Hepatocyte (in vitro differentiated cells): Measurements from ENCODE around the gene STX8. TPM values are rescaled to one million over a fixed set of nuclear protein-coding genes. Genes with fewer than 3 reads are reported as not detected.

Source experiments
- DNase-seq: peaks from one replicate; pipeline ENCODE4 v3.0.0-alpha.2; 2016; ENCODE audit warnings: low spot score
- H2AFZ ChIP-seq: fragments of 200-600 bp; sonication (generic); 2 replicates; pipeline ENCODE4 v1.6.0; 2016; ENCODE audit warnings: antibody characterized with exemption, mild to moderate bottlenecking
- H3K27ac ChIP-seq: fragments of 200-600 bp; sonication (generic); 2 replicates; pipeline ENCODE4 v1.5.1; 2016; ENCODE audit warnings: mild to moderate bottlenecking
- H3K27me3 ChIP-seq: fragments of 200-600 bp; sonication (generic); 2 replicates; pipeline ENCODE4 v1.6.1; 2016
- H3K36me3 ChIP-seq: fragments of 200-600 bp; sonication (generic); replicated peaks from 2 replicates; pipeline ENCODE4 v1.5.1; 2016; ENCODE audit warnings: low read depth; ENCODE audit not compliant: insufficient read depth
- H3K4me1 ChIP-seq: fragments of 200-600 bp; sonication (generic); 2 replicates; pipeline ENCODE4 v1.5.1; 2016; ENCODE audit warnings: mild to moderate bottlenecking, moderate library complexity; ENCODE audit not compliant: insufficient read depth
- H3K4me2 ChIP-seq: fragments of 200-600 bp; sonication (generic); 2 replicates; pipeline ENCODE4 v1.6.0; 2016
- H3K4me3 ChIP-seq: fragments of 200-600 bp; sonication (generic); 2 replicates; pipeline ENCODE4 v1.5.1; 2016; ENCODE audit warnings: mild to moderate bottlenecking
- H3K79me2 ChIP-seq: fragments of 200-600 bp; sonication (generic); 2 replicates; pipeline ENCODE4 v1.6.0; 2017; ENCODE audit warnings: mild to moderate bottlenecking
- H3K9me2 ChIP-seq: fragments of 200-600 bp; sonication (generic); replicated peaks from 2 replicates; pipeline ENCODE4 v1.6.0; 2017; ENCODE audit warnings: mild to moderate bottlenecking; ENCODE audit not compliant: insufficient read depth
- H3K9me3 ChIP-seq: fragments of 200-600 bp; sonication (generic); 2 replicates; pipeline ENCODE4 v1.5.1; 2016; ENCODE audit warnings: low read depth, mild to moderate bottlenecking
- H4K20me1 ChIP-seq: fragments of 200-600 bp; sonication (generic); 2 replicates; pipeline ENCODE4 v1.6.0; 2016; ENCODE audit warnings: mild to moderate bottlenecking; ENCODE audit not compliant: insufficient read depth, poor library complexity, severe bottlenecking
- CTCF ChIP-seq: fragments of 200-600 bp; sonication (generic); IDR thresholded peaks from 2 replicates; pipeline ENCODE4 v1.5.1; 2016; ENCODE audit warnings: antibody characterized with exemption, mild to moderate bottlenecking; ENCODE audit not compliant: poor library complexity
- EZH2 ChIP-seq: fragments of 200-600 bp; sonication (generic); IDR thresholded peaks from 2 replicates; pipeline ENCODE4 v1.6.1; 2016; ENCODE audit warnings: antibody characterized with exemption, mild to moderate bottlenecking, borderline replicate concordance
- EZH2phosphoT487 ChIP-seq: fragments of 200-600 bp; sonication (generic); IDR thresholded peaks from one replicate; pipeline ENCODE4 v1.6.1; 2018; ENCODE audit warnings: antibody characterized with exemption, mild to moderate bottlenecking, low read depth, moderate library complexity; ENCODE audit not compliant: unreplicated experiment, severe bottlenecking
- WGBS: methylation state at CpG from one replicate; pipeline ENCODE4 v1.1.6; 2016; ENCODE audit warnings: low lambda C conversion rate; ENCODE audit errors: missing lambda C conversion rate; 5-methylcytosine and 5-hydroxymethylcytosine counted together
- polyA plus RNA-seq: library from polyadenylated mRNA; unstranded; fragments of >200 nt; fragmentation: Nextera tagmentation; extraction: Ambion mirVana; gene quantifications from 2 replicates; pipeline ENCODE4 v1.2.1, GENCODE V29; 2016
- total RNA-seq: library from RNA; depleted of rRNA; stranded (reverse); fragments of >200 nt; gene quantifications from 2 replicates; pipeline ENCODE4 v1.2.3, GENCODE V29; 2014

STX8 gene
- total and polyA plus RNA-seq, 2 experiments from 2014 or later = 40.6 to 64.7 TPM

- no peak overlapping the region for H3K4me3 ChIP-seq
- H3K27ac ChIP-seq = no peak overlapping the region
- no peaks in the 10 kb centered on the region for H3K4me1 ChIP-seq
- 90% methylated on average over 2 of the region's 2 CpGs for WGBS
- DNase-seq = no peak
- no peaks in the 10 kb centered on the region for H3K79me2 ChIP-seq
- TF ChIP-seq CTCF = no peak
- no peak for TF ChIP-seq EZH2
- no peak for TF ChIP-seq EZH2phosphoT487
- H3K4me2 ChIP-seq = no peak overlapping the region
- H3K36me3 ChIP-seq = no peaks in the 10 kb centered on the region
- H3K9me3 ChIP-seq = no peaks in the 10 kb centered on the region
- H2AFZ ChIP-seq = no peak overlapping the region
- H3K9me2 ChIP-seq = no peaks in the 10 kb centered on the region
- no peaks in the 10 kb centered on the region for H4K20me1 ChIP-seq
- no peaks in the 10 kb centered on the region for H3K27me3 ChIP-seq
Observed at GRCh38 chr17:9484789-9485188, 90.8 kb downstream of the STX8 start.

- H3K27me3 ChIP-seq = no peaks in the 10 kb centered on the region
- H3K4me2 ChIP-seq = no peak overlapping the region
- no peaks in the 10 kb centered on the region for H3K9me2 ChIP-seq
- no peaks in the 10 kb centered on the region for H3K9me3 ChIP-seq
- H3K79me2 ChIP-seq = no peaks in the 10 kb centered on the region
- no peak overlapping the region for H3K27ac ChIP-seq
- H3K36me3 ChIP-seq = no peaks in the 10 kb centered on the region
- no peak overlapping the region for H3K4me3 ChIP-seq
- no peaks in the 10 kb centered on the region for H4K20me1 ChIP-seq
- TF ChIP-seq EZH2phosphoT487 = no peak
- no peak for TF ChIP-seq EZH2
- no peak for TF ChIP-seq CTCF
- H3K4me1 ChIP-seq = no peaks in the 10 kb centered on the region
- 79% methylated on average over 4 of the region's 4 CpGs for WGBS
- H2AFZ ChIP-seq = no peak overlapping the region
- DNase-seq = no peak
Observed at GRCh38 chr17:9479964-9480363, 95.7 kb downstream of the STX8 start.

GRCh38 chr17:9478889-9479288 is 96.7 kb downstream of the STX8 start:
- H3K36me3 ChIP-seq = no peaks in the 10 kb centered on the region
- TF ChIP-seq EZH2phosphoT487 (no peak), CTCF (no peak), EZH2 (no peak)
- no peak overlapping the region for H2AFZ ChIP-seq
- DNase-seq = no peak
- 97% methylated on average over 3 of the region's 3 CpGs for WGBS
- no peaks in the 10 kb centered on the region for H3K4me1 ChIP-seq
- no peaks in the 10 kb centered on the region for H4K20me1 ChIP-seq
- H3K27me3 ChIP-seq = no peaks in the 10 kb centered on the region
- no peak overlapping the region for H3K4me2 ChIP-seq
- H3K9me2 ChIP-seq = no peaks in the 10 kb centered on the region
- no peak overlapping the region for H3K4me3 ChIP-seq
- H3K79me2 ChIP-seq = no peaks in the 10 kb centered on the region
- no peak overlapping the region for H3K27ac ChIP-seq
- H3K9me3 ChIP-seq = no peaks in the 10 kb centered on the region
